Sigmoid colon (tissue), 3 donors: ENCODE measurements around the gene ANKMY1.

ENCODE experiments used
- CTCF ChIP-seq, 4 experiments: fragments of 450-650 bp in 3 of 4; fragments of 200-600 bp in 1 of 4; IDR thresholded peaks; one replicate each; pipeline ENCODE4 v1.5.1; 2016 to 2019; ENCODE audit warnings: antibody characterized with exemption in 4 of 4, mild to moderate bottlenecking in 3 of 4, moderate library complexity in 2 of 4
- POLR2A ChIP-seq, 2 donors: fragments of 450-650 bp; IDR thresholded peaks; one replicate each; pipeline ENCODE4 v1.6.1; 2016; ENCODE audit warnings: antibody characterized with exemption in 2 of 2, mild to moderate bottlenecking in 2 of 2, moderate library complexity in 2 of 2

DNA sequence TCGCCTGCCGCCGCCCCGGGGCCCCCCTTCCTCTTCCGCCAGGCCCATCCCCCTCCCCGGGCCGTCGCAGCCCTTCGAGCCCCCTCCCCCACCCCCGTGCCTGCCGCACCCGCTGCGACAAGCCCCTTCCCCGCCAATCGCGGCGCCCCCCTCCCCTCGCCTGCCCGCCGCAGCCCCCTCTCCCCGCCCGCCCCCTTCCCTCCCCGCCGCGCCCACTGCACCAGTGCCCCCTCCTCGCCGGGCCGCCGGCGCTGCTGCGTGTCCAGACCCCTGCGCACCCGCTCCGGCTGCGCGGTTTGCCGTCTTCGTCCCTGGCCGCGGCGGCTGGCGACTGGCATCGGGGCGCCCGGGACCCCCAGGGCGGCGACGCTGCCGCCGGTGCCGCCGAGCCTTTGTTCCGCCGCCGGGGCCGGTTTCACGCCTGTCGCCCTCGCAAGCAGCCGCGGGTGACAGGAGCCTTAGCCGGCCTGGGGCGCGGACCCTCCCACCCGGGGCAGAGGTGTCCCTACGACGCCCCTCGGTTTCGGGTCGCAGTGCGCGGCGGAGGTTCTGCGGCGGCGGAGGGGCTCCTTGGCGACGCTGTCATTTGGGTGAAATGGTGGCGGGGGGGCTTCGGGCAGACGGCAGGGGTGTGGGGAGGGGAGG lies 104.2 kb downstream of the ANKMY1 start:
- TF ChIP-seq CTCF (IDR thresholded peaks at IDR 0.05) (no peak), POLR2A (IDR thresholded peaks at IDR 0.05) (no peak)
